HL-60 (cell line): Measurements from ENCODE around the gene DMRTC2.

Experiments
- DNase-seq, 2 experiments: peaks; one replicate each; pipeline ENCODE4 v3.0.0-alpha.2; 2010 to 2020; ENCODE audit warnings: low read depth in 1 of 2, low spot score in 1 of 2
- H3K27ac ChIP-seq: fragments of 250-450 bp; sonication (Bioruptor Pico); replicated peaks from 2 replicates; pipeline ENCODE4 v1.5.1; 2020; ENCODE audit warnings: mild to moderate bottlenecking, moderate library complexity
- H3K27me3 ChIP-seq: fragments of 250-450 bp; sonication (Bioruptor Pico); 2 replicates; pipeline ENCODE4 v1.5.1; 2021; ENCODE audit warnings: mild to moderate bottlenecking, moderate library complexity; ENCODE audit not compliant: insufficient read depth, poor library complexity, severe bottlenecking
- H3K4me3 ChIP-seq: replicated peaks from 2 replicates; pipeline ENCODE4 v1.5.1; 2011; ENCODE audit warnings: mild to moderate bottlenecking, control low read depth, low read length; ENCODE audit not compliant: insufficient read depth
- GABPA ChIP-seq: IDR thresholded peaks from 2 replicates; pipeline ENCODE4 v1.6.1; 2012; ENCODE audit warnings: low read depth
- POLR2AphosphoS5 ChIP-seq: IDR thresholded peaks from 2 replicates; pipeline ENCODE4 v1.6.1; 2012; ENCODE audit warnings: low read depth
- SPI1 ChIP-seq: IDR thresholded peaks from 2 replicates; pipeline ENCODE4 v1.6.1; 2012; ENCODE audit warnings: low read depth, mild to moderate bottlenecking, borderline replicate concordance
- TF ChIP-seq, protein P1 (sequence below): IDR thresholded peaks from one replicate; pipeline ENCODE4 v1.5.1; 2011; ENCODE audit warnings: low read length, control low read depth, inconsistent platforms; ENCODE audit not compliant: insufficient read depth
- TF ChIP-seq, protein P2 (sequence below): IDR thresholded peaks from 2 replicates; pipeline ENCODE4 v1.6.1; 2012; ENCODE audit warnings: low read depth; ENCODE audit not compliant: insufficient replicate concordance

DMRTC2 gene

DNA sequence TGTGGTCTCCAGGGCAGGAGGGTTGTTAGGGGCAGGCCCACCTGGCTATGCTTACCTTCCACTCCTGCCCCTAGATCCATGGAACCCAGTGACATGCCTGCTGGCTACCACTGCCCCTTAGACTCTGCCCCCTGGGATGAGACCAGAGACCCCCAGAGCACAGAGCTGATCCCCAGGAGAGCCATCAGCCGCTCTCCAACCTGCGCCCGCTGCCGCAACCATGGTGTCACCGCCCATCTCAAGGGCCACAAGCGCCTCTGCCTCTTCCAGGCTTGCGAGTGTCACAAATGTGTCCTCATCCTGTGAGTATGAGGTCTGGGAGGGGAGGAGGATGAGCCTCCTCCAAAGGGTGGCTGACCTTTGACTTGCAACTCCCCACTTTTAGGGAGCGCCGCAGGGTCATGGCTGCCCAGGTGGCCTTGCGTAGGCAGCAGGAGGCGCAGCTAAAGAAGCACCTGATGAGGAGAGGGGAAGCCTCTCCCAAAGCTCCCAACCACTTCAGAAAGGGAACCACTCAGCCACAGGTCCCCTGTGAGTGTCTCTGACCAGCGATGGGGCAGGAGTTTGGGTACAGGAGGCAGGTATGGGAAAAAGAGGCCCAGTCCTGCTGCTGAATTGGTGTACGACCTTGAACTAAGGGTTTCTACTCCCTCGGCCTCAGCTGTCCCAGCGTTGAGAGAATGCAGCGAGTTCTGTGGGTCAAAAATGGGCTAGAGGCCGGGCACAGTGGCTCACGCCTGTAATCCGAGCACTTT is 2.7 kb downstream of the DMRTC2 start:
- TF ChIP-seq SPI1: no peak
- TF ChIP-seq GABPA: no peak
- TF ChIP-seq, protein P1, sequence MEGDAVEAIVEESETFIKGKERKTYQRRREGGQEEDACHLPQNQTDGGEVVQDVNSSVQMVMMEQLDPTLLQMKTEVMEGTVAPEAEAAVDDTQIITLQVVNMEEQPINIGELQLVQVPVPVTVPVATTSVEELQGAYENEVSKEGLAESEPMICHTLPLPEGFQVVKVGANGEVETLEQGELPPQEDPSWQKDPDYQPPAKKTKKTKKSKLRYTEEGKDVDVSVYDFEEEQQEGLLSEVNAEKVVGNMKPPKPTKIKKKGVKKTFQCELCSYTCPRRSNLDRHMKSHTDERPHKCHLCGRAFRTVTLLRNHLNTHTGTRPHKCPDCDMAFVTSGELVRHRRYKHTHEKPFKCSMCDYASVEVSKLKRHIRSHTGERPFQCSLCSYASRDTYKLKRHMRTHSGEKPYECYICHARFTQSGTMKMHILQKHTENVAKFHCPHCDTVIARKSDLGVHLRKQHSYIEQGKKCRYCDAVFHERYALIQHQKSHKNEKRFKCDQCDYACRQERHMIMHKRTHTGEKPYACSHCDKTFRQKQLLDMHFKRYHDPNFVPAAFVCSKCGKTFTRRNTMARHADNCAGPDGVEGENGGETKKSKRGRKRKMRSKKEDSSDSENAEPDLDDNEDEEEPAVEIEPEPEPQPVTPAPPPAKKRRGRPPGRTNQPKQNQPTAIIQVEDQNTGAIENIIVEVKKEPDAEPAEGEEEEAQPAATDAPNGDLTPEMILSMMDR: no peak
- no peak for TF ChIP-seq POLR2AphosphoS5
- TF ChIP-seq, protein P2, sequence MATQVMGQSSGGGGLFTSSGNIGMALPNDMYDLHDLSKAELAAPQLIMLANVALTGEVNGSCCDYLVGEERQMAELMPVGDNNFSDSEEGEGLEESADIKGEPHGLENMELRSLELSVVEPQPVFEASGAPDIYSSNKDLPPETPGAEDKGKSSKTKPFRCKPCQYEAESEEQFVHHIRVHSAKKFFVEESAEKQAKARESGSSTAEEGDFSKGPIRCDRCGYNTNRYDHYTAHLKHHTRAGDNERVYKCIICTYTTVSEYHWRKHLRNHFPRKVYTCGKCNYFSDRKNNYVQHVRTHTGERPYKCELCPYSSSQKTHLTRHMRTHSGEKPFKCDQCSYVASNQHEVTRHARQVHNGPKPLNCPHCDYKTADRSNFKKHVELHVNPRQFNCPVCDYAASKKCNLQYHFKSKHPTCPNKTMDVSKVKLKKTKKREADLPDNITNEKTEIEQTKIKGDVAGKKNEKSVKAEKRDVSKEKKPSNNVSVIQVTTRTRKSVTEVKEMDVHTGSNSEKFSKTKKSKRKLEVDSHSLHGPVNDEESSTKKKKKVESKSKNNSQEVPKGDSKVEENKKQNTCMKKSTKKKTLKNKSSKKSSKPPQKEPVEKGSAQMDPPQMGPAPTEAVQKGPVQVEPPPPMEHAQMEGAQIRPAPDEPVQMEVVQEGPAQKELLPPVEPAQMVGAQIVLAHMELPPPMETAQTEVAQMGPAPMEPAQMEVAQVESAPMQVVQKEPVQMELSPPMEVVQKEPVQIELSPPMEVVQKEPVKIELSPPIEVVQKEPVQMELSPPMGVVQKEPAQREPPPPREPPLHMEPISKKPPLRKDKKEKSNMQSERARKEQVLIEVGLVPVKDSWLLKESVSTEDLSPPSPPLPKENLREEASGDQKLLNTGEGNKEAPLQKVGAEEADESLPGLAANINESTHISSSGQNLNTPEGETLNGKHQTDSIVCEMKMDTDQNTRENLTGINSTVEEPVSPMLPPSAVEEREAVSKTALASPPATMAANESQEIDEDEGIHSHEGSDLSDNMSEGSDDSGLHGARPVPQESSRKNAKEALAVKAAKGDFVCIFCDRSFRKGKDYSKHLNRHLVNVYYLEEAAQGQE: no peak
- H3K27ac ChIP-seq: no peak overlapping the region
- no peak for DNase-seq
- no peaks in the 10 kb centered on the region for H3K27me3 ChIP-seq
- no peak overlapping the region for H3K4me3 ChIP-seq

DNA sequence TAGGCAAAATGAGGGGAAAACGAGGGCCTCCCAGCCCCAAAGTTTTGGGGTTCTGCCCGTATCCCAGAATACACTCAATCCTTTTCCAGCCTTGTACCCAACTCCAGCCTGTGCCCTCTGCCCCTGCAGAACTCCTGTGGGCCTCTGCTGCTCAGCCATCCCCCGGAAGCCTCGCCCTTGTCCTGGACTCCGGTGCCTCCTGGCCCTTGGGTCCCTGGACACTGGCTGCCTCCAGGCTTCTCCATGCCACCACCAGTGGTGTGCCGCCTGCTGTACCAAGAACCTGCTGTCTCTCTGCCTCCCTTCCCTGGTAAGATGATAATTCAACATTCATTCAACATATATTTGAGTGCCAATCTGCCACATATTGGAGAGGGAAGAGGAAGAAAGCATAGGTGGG is 3.8 kb downstream of the DMRTC2 start:
- no peaks in the 10 kb centered on the region for H3K27me3 ChIP-seq
- no peak overlapping the region for H3K4me3 ChIP-seq
- no peak for DNase-seq
- no peak overlapping the region for H3K27ac ChIP-seq
- TF ChIP-seq, protein P1: no peak
- TF ChIP-seq, protein P2: no peak
- TF ChIP-seq POLR2AphosphoS5: no peak
- TF ChIP-seq GABPA: no peak
- no peak for TF ChIP-seq SPI1

DNA sequence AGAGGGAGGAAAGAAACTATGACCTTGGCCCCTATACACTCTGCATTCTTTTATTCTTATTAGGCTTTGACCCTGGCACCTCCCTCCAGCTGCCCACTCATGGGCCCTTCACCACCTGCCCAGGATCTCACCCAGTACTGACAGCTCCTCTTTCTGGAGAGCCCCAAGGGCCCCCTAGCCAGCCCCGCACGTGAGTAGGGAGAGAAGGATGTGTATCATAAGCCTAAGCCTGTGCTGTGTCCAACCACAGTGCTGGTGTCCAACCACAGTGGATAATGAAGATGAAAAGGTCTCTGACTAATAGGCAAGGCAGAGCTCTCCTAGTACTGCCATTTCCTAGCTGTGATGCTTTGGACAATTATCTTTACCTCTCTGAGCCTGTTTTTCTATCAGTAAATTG is 4.2 kb downstream of the DMRTC2 start:
- H3K4me3 ChIP-seq: no peak overlapping the region
- no peaks in the 10 kb centered on the region for H3K27me3 ChIP-seq
- no peak for DNase-seq
- no peak for TF ChIP-seq POLR2AphosphoS5
- TF ChIP-seq SPI1: no peak
- TF ChIP-seq, protein P2: no peak
- TF ChIP-seq GABPA: no peak
- TF ChIP-seq, protein P1: no peak
- no peak overlapping the region for H3K27ac ChIP-seq
